ENCODE results near the gene SIRT3. TPM values are rescaled to one million over a fixed set of nuclear protein-coding genes. Genes with fewer than 3 reads are reported as not detected.
"Not testable (repeated sequence)": the region's sequence is repeated elsewhere in the genome, so short reads cannot be mapped to it uniquely, and the experiment has no call there.

The SIRT3 gene
- total and polyA plus RNA-seq, 2 donors (not counting 1 experiment from before 2014, with no cell fraction given): 8.8 to 11.0 TPM

DNA sequence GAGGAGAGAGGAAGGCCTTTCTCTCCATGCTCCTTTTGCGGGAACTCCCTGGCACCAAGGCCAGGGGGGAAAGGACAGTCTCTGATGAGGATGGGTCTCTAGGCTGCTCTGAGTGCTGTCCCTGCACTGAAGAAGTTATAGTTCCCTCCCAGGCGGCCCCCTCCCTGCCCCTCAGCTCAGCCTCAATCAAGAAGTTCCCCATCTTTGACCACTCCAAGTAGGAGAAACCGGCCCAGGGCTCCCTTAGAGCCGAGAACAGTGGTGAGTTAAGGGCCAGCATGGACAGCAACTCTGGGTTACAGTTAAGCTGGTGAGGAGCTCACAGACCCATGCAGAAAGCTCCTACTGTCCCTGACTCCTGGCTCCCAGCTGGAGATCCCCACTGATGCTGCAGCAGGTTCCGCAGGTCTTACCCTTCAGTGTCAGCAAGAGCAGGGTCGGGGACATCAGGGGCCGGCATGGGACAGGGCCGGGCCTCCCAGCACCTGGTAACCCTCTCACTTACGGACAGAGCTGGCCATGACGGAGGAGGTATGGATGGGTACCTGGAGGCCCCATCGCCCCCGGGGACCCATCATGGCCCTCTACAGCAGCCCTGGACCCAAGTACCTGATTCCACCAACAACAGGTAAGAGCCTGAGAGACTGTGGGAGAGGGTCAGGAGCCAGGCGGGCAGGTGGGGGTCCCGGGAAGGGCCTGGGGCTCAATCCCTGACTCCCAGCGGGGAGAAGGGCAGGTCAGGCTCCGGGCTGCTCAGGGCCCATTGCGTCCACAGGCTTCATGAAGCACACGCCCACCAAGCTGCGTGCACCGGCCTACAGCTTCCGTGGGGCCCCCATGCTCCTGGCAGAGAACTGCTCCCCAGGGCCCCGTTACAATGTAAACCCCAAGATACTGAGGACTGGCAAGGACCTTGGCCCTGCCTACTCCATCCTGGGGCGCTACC lies 39.1 kb downstream of the SIRT3 start:
- Histone ChIP-seq H3K27ac (ENCODE audit: insufficient read depth, low read length) (no peak overlapping the region), H4K20me1 (ENCODE audit: control insufficient read depth, extremely low read depth, insufficient read depth, low read length) (no peaks in the 10 kb centered on the region), H3K36me3 (ENCODE audit: control insufficient read depth, insufficient read depth, low read length) (no peaks in the 10 kb centered on the region), H3K27me3 (ENCODE audit: control insufficient read depth, insufficient read depth, low read length) (no peaks in the 10 kb centered on the region), H3K79me2 (ENCODE audit: control insufficient read depth, insufficient read depth, low read length) (no peaks in the 10 kb centered on the region), H3K9ac (ENCODE audit: insufficient read depth, low read length) (no peak overlapping the region), H2AFZ (ENCODE audit: low read length) (no peak overlapping the region), H3K9me3 (ENCODE audit: control insufficient read depth, insufficient read depth, low read depth, low read length) (no peaks in the 10 kb centered on the region), H3K4me1 (ENCODE audit: control insufficient read depth, extremely low read depth, insufficient read depth, low read length) (no peaks in the 10 kb centered on the region), H3K4me2 (ENCODE audit: extremely low read depth, insufficient read depth, low read length) (no peak overlapping the region), H3K4me3 (replicated peaks in 1 of 4; ENCODE audit: control extremely low read depth in 1 of 4, insufficient read depth in 1 of 4, low read depth in 3 of 4, low read length in 4 of 4) (no peak overlapping the region)
- no peak for DNase-seq (ENCODE audit: low read depth in 2 of 2)
- no peak for TF ChIP-seq EZH2 (IDR thresholded peaks at IDR 0.05; ENCODE audit: low read length, missing control alignments)

DNA sequence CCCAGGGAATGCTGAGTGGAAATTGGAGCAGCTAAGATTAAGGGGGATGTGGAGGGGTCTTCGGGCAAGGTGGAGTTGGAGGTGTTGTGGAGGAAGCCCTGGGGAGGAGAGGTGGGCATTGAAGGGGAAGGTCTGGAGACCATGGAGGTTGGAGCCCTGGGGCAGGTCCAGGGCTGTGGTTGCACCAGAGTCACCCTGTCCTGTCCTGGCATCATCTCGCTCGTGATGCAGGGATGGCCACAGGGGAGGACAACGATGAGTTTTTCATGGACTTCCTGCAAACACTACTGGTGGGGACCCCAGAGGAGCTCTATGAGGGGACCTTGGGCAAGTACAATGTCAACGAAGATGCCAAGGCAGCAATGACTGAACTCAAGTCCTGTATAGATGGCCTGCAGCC lies 42.7 kb downstream of the SIRT3 start:
- not testable (repeated sequence) for DNase-seq (ENCODE audit: low read depth in 2 of 2); H3K4me2 ChIP-seq (ENCODE audit: extremely low read depth, insufficient read depth, low read length); H3K36me3 ChIP-seq (ENCODE audit: control insufficient read depth, insufficient read depth, low read length); H3K27me3 ChIP-seq (ENCODE audit: control insufficient read depth, insufficient read depth, low read length); H3K4me1 ChIP-seq (ENCODE audit: control insufficient read depth, extremely low read depth, insufficient read depth, low read length); H3K79me2 ChIP-seq (ENCODE audit: control insufficient read depth, insufficient read depth, low read length); H3K9me3 ChIP-seq (ENCODE audit: control insufficient read depth, insufficient read depth, low read depth, low read length); H4K20me1 ChIP-seq (ENCODE audit: control insufficient read depth, extremely low read depth, insufficient read depth, low read length); H2AFZ ChIP-seq (ENCODE audit: low read length); H3K27ac ChIP-seq (ENCODE audit: insufficient read depth, low read length); H3K9ac ChIP-seq (ENCODE audit: insufficient read depth, low read length); H3K4me3 ChIP-seq (replicated peaks in 1 of 4; ENCODE audit: control extremely low read depth in 1 of 4, insufficient read depth in 1 of 4, low read depth in 3 of 4, low read length in 4 of 4)

- H3K4me3 ChIP-seq (replicated peaks in 1 of 4; ENCODE audit: control extremely low read depth in 1 of 4, insufficient read depth in 1 of 4, low read depth in 3 of 4, low read length in 4 of 4); H3K4me2 ChIP-seq (ENCODE audit: extremely low read depth, insufficient read depth, low read length); H3K9ac ChIP-seq (ENCODE audit: insufficient read depth, low read length); H4K20me1 ChIP-seq (ENCODE audit: control insufficient read depth, extremely low read depth, insufficient read depth, low read length); H3K9me3 ChIP-seq (ENCODE audit: control insufficient read depth, insufficient read depth, low read depth, low read length); H3K27me3 ChIP-seq (ENCODE audit: control insufficient read depth, insufficient read depth, low read length); H3K79me2 ChIP-seq (ENCODE audit: control insufficient read depth, insufficient read depth, low read length); DNase-seq (ENCODE audit: low read depth in 2 of 2); H3K27ac ChIP-seq (ENCODE audit: insufficient read depth, low read length); H3K36me3 ChIP-seq (ENCODE audit: control insufficient read depth, insufficient read depth, low read length); H2AFZ ChIP-seq (ENCODE audit: low read length); H3K4me1 ChIP-seq (ENCODE audit: control insufficient read depth, extremely low read depth, insufficient read depth, low read length): not testable (repeated sequence)
Observed at GRCh38 chr11:192674-193128, 43.4 kb downstream of the SIRT3 start, which contains the start of gene SCGB1C1. Gene SCGB1C1, plus strand, starts transcription at chr11:193078. Its CDS starts 22 bp downstream, at chr11:193100.

DNA sequence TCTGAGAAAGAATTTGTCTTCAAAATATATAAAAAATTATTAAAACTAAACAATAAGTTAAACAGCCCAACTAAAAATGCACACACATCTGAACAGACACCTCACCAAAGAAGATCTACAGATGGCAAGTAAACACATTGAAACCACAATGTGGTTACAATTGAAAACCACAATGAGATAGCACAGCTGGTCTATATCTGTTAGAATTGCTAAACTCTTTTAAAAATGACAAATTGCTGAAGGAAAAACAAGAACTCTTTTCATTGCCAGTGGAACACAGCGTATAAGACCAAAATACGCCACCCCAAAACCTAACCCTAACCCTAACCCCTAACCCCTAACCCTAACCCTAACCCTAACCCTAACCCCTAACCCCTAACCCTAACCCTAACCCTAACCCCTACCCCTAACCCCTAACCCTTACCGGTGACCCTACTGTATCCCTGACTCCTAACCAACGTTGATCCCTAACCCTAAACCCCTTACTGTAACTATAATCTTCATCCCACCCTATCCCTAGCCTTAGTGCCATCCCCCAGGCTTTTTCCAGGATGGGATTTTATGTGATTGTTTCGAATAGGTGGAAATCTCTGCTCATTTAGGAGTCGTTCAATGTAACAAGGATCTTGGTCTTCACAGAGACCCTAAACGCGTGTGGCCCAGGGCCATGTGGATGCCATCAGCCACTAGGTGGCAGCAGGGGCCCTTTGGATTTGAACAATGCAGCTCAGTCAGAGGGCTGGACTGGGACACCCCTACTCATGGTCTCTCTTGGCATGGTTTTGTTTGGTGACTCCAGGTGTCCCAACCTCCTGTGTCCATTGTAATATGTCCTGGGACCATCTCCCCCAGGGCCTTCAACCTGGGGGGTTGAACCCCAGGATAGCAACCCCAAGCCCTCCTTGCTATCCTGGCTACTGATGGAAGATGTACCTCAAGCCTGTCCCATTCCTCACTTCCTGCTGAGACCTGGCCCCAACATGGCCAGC lies 44.4 kb downstream of the SIRT3 start:
- not testable (repeated sequence) for H4K20me1 ChIP-seq (ENCODE audit: control insufficient read depth, extremely low read depth, insufficient read depth, low read length); H3K4me2 ChIP-seq (ENCODE audit: extremely low read depth, insufficient read depth, low read length); H3K4me3 ChIP-seq (replicated peaks in 1 of 4; ENCODE audit: control extremely low read depth in 1 of 4, insufficient read depth in 1 of 4, low read depth in 3 of 4, low read length in 4 of 4); H3K27ac ChIP-seq (ENCODE audit: insufficient read depth, low read length); H3K9ac ChIP-seq (ENCODE audit: insufficient read depth, low read length); H3K27me3 ChIP-seq (ENCODE audit: control insufficient read depth, insufficient read depth, low read length); DNase-seq (ENCODE audit: low read depth in 2 of 2); H3K79me2 ChIP-seq (ENCODE audit: control insufficient read depth, insufficient read depth, low read length); H3K4me1 ChIP-seq (ENCODE audit: control insufficient read depth, extremely low read depth, insufficient read depth, low read length); H3K36me3 ChIP-seq (ENCODE audit: control insufficient read depth, insufficient read depth, low read length); H2AFZ ChIP-seq (ENCODE audit: low read length); H3K9me3 ChIP-seq (ENCODE audit: control insufficient read depth, insufficient read depth, low read depth, low read length)

- not testable (repeated sequence) for H3K9me3 ChIP-seq (ENCODE audit: control insufficient read depth, insufficient read depth, low read depth, low read length); DNase-seq (ENCODE audit: low read depth in 2 of 2); H2AFZ ChIP-seq (ENCODE audit: low read length); H4K20me1 ChIP-seq (ENCODE audit: control insufficient read depth, extremely low read depth, insufficient read depth, low read length); H3K79me2 ChIP-seq (ENCODE audit: control insufficient read depth, insufficient read depth, low read length); H3K4me3 ChIP-seq (replicated peaks in 1 of 4; ENCODE audit: control extremely low read depth in 1 of 4, insufficient read depth in 1 of 4, low read depth in 3 of 4, low read length in 4 of 4); H3K4me1 ChIP-seq (ENCODE audit: control insufficient read depth, extremely low read depth, insufficient read depth, low read length); H3K36me3 ChIP-seq (ENCODE audit: control insufficient read depth, insufficient read depth, low read length); H3K27ac ChIP-seq (ENCODE audit: insufficient read depth, low read length); H3K9ac ChIP-seq (ENCODE audit: insufficient read depth, low read length); H3K4me2 ChIP-seq (ENCODE audit: extremely low read depth, insufficient read depth, low read length); H3K27me3 ChIP-seq (ENCODE audit: control insufficient read depth, insufficient read depth, low read length)
Observed at GRCh38 chr11:190546-190945, 45.6 kb downstream of the SIRT3 start.

DNA sequence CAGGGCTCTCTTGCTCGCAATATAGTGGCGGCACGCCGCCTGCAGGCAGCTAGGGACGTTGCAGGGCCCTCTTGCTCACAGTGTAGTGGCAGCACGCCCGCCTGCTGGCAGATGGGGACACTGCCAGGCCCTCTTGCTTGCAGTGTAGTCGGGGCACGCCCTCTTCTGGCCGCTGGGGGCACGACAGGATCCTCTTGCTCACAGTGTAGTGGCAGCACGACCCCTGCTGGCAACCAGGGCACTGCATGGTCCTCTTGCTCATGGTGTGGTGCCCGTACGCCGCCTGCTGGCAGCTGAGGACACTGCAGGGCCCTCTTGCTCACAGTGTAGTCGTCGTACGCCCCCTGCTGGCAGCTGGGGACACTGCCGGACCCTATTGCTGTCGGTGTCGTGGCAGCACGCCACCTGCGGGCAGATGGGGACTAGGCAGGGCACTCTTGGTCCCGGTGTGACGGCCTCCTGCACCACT lies 46.3 kb downstream of the SIRT3 start:
- H3K4me2 ChIP-seq (ENCODE audit: extremely low read depth, insufficient read depth, low read length); H3K27ac ChIP-seq (ENCODE audit: insufficient read depth, low read length); H4K20me1 ChIP-seq (ENCODE audit: control insufficient read depth, extremely low read depth, insufficient read depth, low read length); H3K4me1 ChIP-seq (ENCODE audit: control insufficient read depth, extremely low read depth, insufficient read depth, low read length); H3K79me2 ChIP-seq (ENCODE audit: control insufficient read depth, insufficient read depth, low read length); H3K27me3 ChIP-seq (ENCODE audit: control insufficient read depth, insufficient read depth, low read length); H2AFZ ChIP-seq (ENCODE audit: low read length); H3K36me3 ChIP-seq (ENCODE audit: control insufficient read depth, insufficient read depth, low read length); DNase-seq (ENCODE audit: low read depth in 2 of 2); H3K9ac ChIP-seq (ENCODE audit: insufficient read depth, low read length); H3K4me3 ChIP-seq (replicated peaks in 1 of 4; ENCODE audit: control extremely low read depth in 1 of 4, insufficient read depth in 1 of 4, low read depth in 3 of 4, low read length in 4 of 4); H3K9me3 ChIP-seq (ENCODE audit: control insufficient read depth, insufficient read depth, low read depth, low read length): not testable (repeated sequence)
